ENCODE results near the gene PDPR. TPM values are rescaled to one million over a fixed set of nuclear protein-coding genes. Genes with fewer than 3 reads are reported as not detected.
"Not testable (repeated sequence)": the region's sequence is repeated elsewhere in the genome, so short reads cannot be mapped to it uniquely, and the experiment has no call there.

Gene PDPR
- total RNA-seq, 2 donors from 2014 or later: 17.2 to 50.4 TPM

GRCh38 chr16:70160821-70161220, 46.7 kb downstream of the PDPR start:
- intact Hi-C loops (cut with DNase I): no loop called here
- Histone ChIP-seq H3K27ac (no peak overlapping the region), H3K9me3 (no peaks in the 10 kb centered on the region), H3K36me3 (peaks cover 6 to 39% of the 10 kb centered on the region in 2 donors), H3K27me3 (replicated peaks; ENCODE audit: insufficient read depth) (no peaks in the 10 kb centered on the region), H3K4me3 (no peak overlapping the region), H3K4me1 (replicated peaks) (peaks cover 2% of the 10 kb centered on the region)
- TF ChIP-seq CTCF (IDR thresholded peaks at IDR 0.05): no peak
- no peak for TF ChIP-seq POLR2AphosphoS5 (IDR thresholded peaks at IDR 0.05)
- no peak for TF ChIP-seq POLR2A (IDR thresholded peaks at IDR 0.05)
- WGBS: 91% methylated on average over 6 of the region's 6 CpGs
- peak; percentile 3 for DNase-seq (ENCODE audit: low spot score)

GRCh38 chr16:70161350-70161749, 47.2 kb downstream of the PDPR start:
- no peak overlapping the region for H3K4me3 ChIP-seq
- no peaks in the 10 kb centered on the region for H3K27me3 ChIP-seq (replicated peaks; ENCODE audit: insufficient read depth)
- no peak for DNase-seq (ENCODE audit: low spot score)
- no peak overlapping the region for H3K27ac ChIP-seq
- no peaks in the 10 kb centered on the region for H3K9me3 ChIP-seq
- peaks cover 6 to 33% of the 10 kb centered on the region in 2 donors for H3K36me3 ChIP-seq
- TF ChIP-seq POLR2AphosphoS5 (IDR thresholded peaks at IDR 0.05) (no peak), CTCF (IDR thresholded peaks at IDR 0.05) (no peak), POLR2A (IDR thresholded peaks at IDR 0.05) (no peak)
- peaks cover 2% of the 10 kb centered on the region for H3K4me1 ChIP-seq (replicated peaks)
- intact Hi-C loops (cut with DNase I): no loop called here
- WGBS: 82% methylated on average over 6 of the region's 6 CpGs

GRCh38 chr16:70162041-70162451, 47.9 kb downstream of the PDPR start:
- DNase-seq (ENCODE audit: low spot score): no peak
- no peak overlapping the region for H3K27ac ChIP-seq
- TF ChIP-seq POLR2A (IDR thresholded peaks at IDR 0.05): no peak
- no peak for TF ChIP-seq CTCF (IDR thresholded peaks at IDR 0.05)
- peak; percentile 12 for TF ChIP-seq POLR2AphosphoS5 (IDR thresholded peaks at IDR 0.05)
- WGBS: 36% methylated on average over 7 of the region's 7 CpGs
- H3K36me3 ChIP-seq: peaks cover 6 to 26% of the 10 kb centered on the region in 2 donors
- H3K9me3 ChIP-seq: no peaks in the 10 kb centered on the region
- peaks cover 2% of the 10 kb centered on the region for H3K4me1 ChIP-seq (replicated peaks)
- H3K27me3 ChIP-seq (replicated peaks; ENCODE audit: insufficient read depth): no peaks in the 10 kb centered on the region
- no peak overlapping the region for H3K4me3 ChIP-seq
- intact Hi-C loops (cut with DNase I): no loop called here

GRCh38 chr16:70163596-70163995, 49.5 kb downstream of the PDPR start:
- no peak for DNase-seq (ENCODE audit: low spot score)
- intact Hi-C loops (cut with DNase I): no loop called here
- TF ChIP-seq POLR2AphosphoS5 (IDR thresholded peaks at IDR 0.05): no peak
- TF ChIP-seq POLR2A (IDR thresholded peaks at IDR 0.05): no peak
- no peak for TF ChIP-seq CTCF (IDR thresholded peaks at IDR 0.05)
- Histone ChIP-seq H3K4me3 (no peak overlapping the region), H3K36me3 (peaks cover 0 to 11% of the 10 kb centered on the region in 2 donors), H3K4me1 (replicated peaks) (peaks cover 2% of the 10 kb centered on the region), H3K27me3 (replicated peaks; ENCODE audit: insufficient read depth) (no peaks in the 10 kb centered on the region), H3K9me3 (no peaks in the 10 kb centered on the region), H3K27ac (no peak overlapping the region)
- whole genome bisulfite sequencing: 89% methylated on average over 10 of the region's 10 CpGs

GRCh38 chr16:70166688-70167087, 52.6 kb downstream of the PDPR start:
- no CpG with 5 or more reads among the region's 10 CpGs for WGBS
- H3K36me3 ChIP-seq; intact Hi-C loops (cut with DNase I); H3K4me3 ChIP-seq; DNase-seq (ENCODE audit: low spot score); H3K27ac ChIP-seq; H3K9me3 ChIP-seq; H3K4me1 ChIP-seq (replicated peaks); H3K27me3 ChIP-seq (replicated peaks; ENCODE audit: insufficient read depth): not testable (repeated sequence)

- DNase-seq (ENCODE audit: low spot score); intact Hi-C loops (cut with DNase I): not testable (repeated sequence)
- WGBS: 83% methylated on average over 12 of the region's 21 CpGs
Measured at GRCh38 chr16:70173212-70173837, 59.2 kb downstream of the PDPR start, which contains the start of gene CLEC18C. Gene CLEC18C, plus strand, starts transcription at chr16:70173787. Its CDS starts 492 bp downstream, at chr16:70174279.

GRCh38 chr16:70173916-70174315, 59.8 kb downstream of the PDPR start:
- H3K27me3 ChIP-seq (replicated peaks; ENCODE audit: insufficient read depth); H3K4me3 ChIP-seq; intact Hi-C loops (cut with DNase I); H3K9me3 ChIP-seq; DNase-seq (ENCODE audit: low spot score); H3K36me3 ChIP-seq; H3K27ac ChIP-seq; H3K4me1 ChIP-seq (replicated peaks): not testable (repeated sequence)
- WGBS: 56% methylated on average over 4 of the region's 15 CpGs

More at GRCh38 chr16:70173212-70173837, 59.2 kb downstream of the PDPR start, which contains the start of gene CLEC18C:
- H3K4me1 ChIP-seq (replicated peaks); H3K27ac ChIP-seq; H3K27me3 ChIP-seq (replicated peaks; ENCODE audit: insufficient read depth); H3K36me3 ChIP-seq; H3K9me3 ChIP-seq; H3K4me3 ChIP-seq: not testable (repeated sequence)

- DNase-seq (ENCODE audit: low spot score); H3K9me3 ChIP-seq; H3K27ac ChIP-seq; H3K27me3 ChIP-seq (replicated peaks; ENCODE audit: insufficient read depth); H3K4me1 ChIP-seq (replicated peaks); H3K4me3 ChIP-seq; H3K36me3 ChIP-seq; intact Hi-C loops (cut with DNase I): not testable (repeated sequence)
- 75% methylated on average over 4 of the region's 21 CpGs for WGBS
Measured at GRCh38 chr16:70174387-70174932, 60.3 kb downstream of the PDPR start.
